ENCODE data around the gene SLC27A2. TPM values are rescaled to one million over a fixed set of nuclear protein-coding genes. Genes with fewer than 3 reads are reported as not detected.

The SLC27A2 gene
- total RNA-seq: 6.2 TPM

DNA sequence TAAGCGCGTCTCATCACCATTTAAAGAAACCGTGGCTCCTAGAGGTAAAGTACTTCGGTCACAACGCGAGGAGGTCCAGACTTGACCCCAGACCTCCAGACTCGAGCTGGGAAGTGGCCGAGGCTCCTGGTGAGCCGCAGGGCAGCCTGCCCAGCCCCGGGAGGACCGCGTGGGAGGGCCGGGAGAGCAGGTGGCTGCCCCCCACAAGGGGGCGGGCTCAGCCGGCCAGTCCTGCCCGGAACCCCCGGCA, at the start of gene SLC27A2:
TSS of gene SLC27A2 (plus strand) at position 228 of the 250 bp plus-strand sequence. CDS start 232 bp downstream, outside the sequence.

GRCh38 chr15:50265620-50266019, 83.6 kb downstream of the SLC27A2 start, which contains the start of gene HDC:
TSS of gene HDC (minus strand) at chr15:50265726. CDS start at chr15:50265623, 103 bp downstream.

Small RNA genes within 50 kb of the gene (small RNA-seq; reads per million reads assigned to genes)
- not detected for gene RF00019

Other genes starting within 250 kb of the SLC27A2 start
- 11.1 TPM for gene ATP8B4, start 63.0 kb upstream of the SLC27A2 start, total RNA-seq
- 22.1 TPM for gene HDC, start 83.5 kb downstream of the SLC27A2 start, total RNA-seq
- gene GABPB1, start 173.0 kb downstream of the SLC27A2 start, total RNA-seq: 37.8 TPM
- gene USP8, start 242.2 kb downstream of the SLC27A2 start, total RNA-seq: 51.0 TPM

Measured in diencephalon (tissue), 1 donor.